Upper lobe of left lung (tissue), 6 donors: ENCODE measurements around the gene RHBDF2. TPM values are rescaled to one million over a fixed set of nuclear protein-coding genes. Genes with fewer than 3 reads are reported as not detected.

Source experiments
- ATAC-seq, 2 donors: fragments of 200-7000 bp; cut with Tn5 transposase; one replicate each; pipeline ENCODE4 v1.9.1; 2022; ENCODE audit warnings: mild to moderate bottlenecking in 2 of 2, moderate library complexity in 2 of 2; ENCODE audit not compliant: low FRiP score in 2 of 2
- DNase-seq, 2 donors: peaks; one replicate each; pipeline ENCODE4 v3.0.0-alpha.2; 2019 to 2020
- H3K27ac ChIP-seq, 4 donors: fragments of 200-600 bp; sonication (generic); one replicate each; pipeline ENCODE4 v1.5.1; 2016 to 2019
- H3K27me3 ChIP-seq, 4 donors: fragments of 200-600 bp; sonication (generic); one replicate each; pipeline ENCODE4 v1.5.1; 2017 to 2019
- H3K36me3 ChIP-seq, 4 donors: fragments of 200-600 bp; sonication (generic); one replicate each; pipeline ENCODE4 v1.5.1; 2016 to 2019
- H3K4me1 ChIP-seq, 4 donors: fragments of 200-600 bp; sonication (generic); one replicate each; pipeline ENCODE4 v1.5.1; 2018 to 2019
- H3K4me3 ChIP-seq, 4 donors: fragments of 200-600 bp; sonication (generic); one replicate each; pipeline ENCODE4 v1.5.1; 2017 to 2019; ENCODE audit warnings: mild to moderate bottlenecking in 2 of 4, moderate library complexity in 1 of 4
- H3K9me3 ChIP-seq, 4 donors: fragments of 200-600 bp; sonication (generic); one replicate each; pipeline ENCODE4 v1.5.1; 2018 to 2019
- CTCF ChIP-seq, 6 experiments: fragments of 450-650 bp in 4 of 6; fragments of 200-600 bp in 2 of 6; sonication (generic) in 2 of 6; IDR thresholded peaks; one replicate each; pipeline ENCODE4 v1.5.1; 2016 to 2019; ENCODE audit warnings: antibody characterized with exemption in 6 of 6
- EP300 ChIP-seq, 4 donors: sonication (generic); formaldehyde crosslinking; IDR thresholded peaks; one replicate each; pipeline ENCODE4 v1.5.1; 2017; ENCODE audit warnings: antibody characterized with exemption in 4 of 4, control low read depth in 2 of 4
- POLR2A ChIP-seq, 4 donors: fragments of 450-650 bp; IDR thresholded peaks; one replicate each; pipeline ENCODE4 v1.5.1; 2016 to 2017; ENCODE audit warnings: antibody characterized with exemption in 4 of 4, mild to moderate bottlenecking in 2 of 4
- POLR2AphosphoS5 ChIP-seq, 2 donors: sonication (generic); formaldehyde crosslinking; IDR thresholded peaks; one replicate each; pipeline ENCODE4 v1.5.1; 2017; ENCODE audit warnings: antibody characterized with exemption in 2 of 2
- WGBS, 2 donors: methylation state at CpG; one replicate each; pipeline ENCODE4 v1.1.5; 2017 to 2018; 5-methylcytosine and 5-hydroxymethylcytosine counted together
- total RNA-seq, 6 donors: library from RNA; depleted of rRNA in 4 of 6; stranded (reverse); fragments of >200 nt in 4 of 6; gene quantifications; one replicate each; pipeline versions ENCODE4 v1.1.0 to v1.2.1, GENCODE V29; 2016 to 2021
- donor health status: DM: no; HTN: no; CAD: no; lungs with moderate emphysema.
- donor health status: DM: no; HTN: yes; CAD: no; lungs with severe emphysema.

Gene RHBDF2
- total RNA-seq, 6 donors from 2014 or later: 34.3 to 137 (median 47.6) TPM

- DNase-seq: no peak
- no peak for ATAC-seq
- H3K27me3 ChIP-seq: no peaks in the 10 kb centered on the region
- no peak overlapping the region for H3K4me3 ChIP-seq
- TF ChIP-seq CTCF (IDR thresholded peaks at IDR 0.05) (no peak), POLR2AphosphoS5 (IDR thresholded peaks at IDR 0.05) (no peak), EP300 (IDR thresholded peaks at IDR 0.05) (no peak), POLR2A (IDR thresholded peaks at IDR 0.05) (no peak)
- peaks cover 25 to 49% (median 34%) of the 10 kb centered on the region in 4 donors for H3K4me1 ChIP-seq
- no peak overlapping the region for H3K27ac ChIP-seq
- no peaks in the 10 kb centered on the region for H3K9me3 ChIP-seq
- no peaks in the 10 kb centered on the region for H3K36me3 ChIP-seq
- 98% methylated on average over 6 of the region's 6 CpGs for WGBS, 2 donors
Observed at GRCh38 chr17:76449126-76449525, 52.1 kb downstream of the RHBDF2 start.

GRCh38 chr17:76447931-76448652 is 53.1 kb downstream of the RHBDF2 start:
- Histone ChIP-seq H3K27ac (no peak overlapping the region), H3K4me1 (peaks cover 25 to 56% (median 34%) of the 10 kb centered on the region in 4 donors), H3K9me3 (no peaks in the 10 kb centered on the region), H3K36me3 (no peaks in the 10 kb centered on the region), H3K27me3 (no peaks in the 10 kb centered on the region), H3K4me3 (no peak overlapping the region)
- DNase-seq (no peak), ATAC-seq (no peak)
- 85 to 87% methylated on average over 7 of the region's 7 CpGs for WGBS, 2 donors
- TF ChIP-seq POLR2A (IDR thresholded peaks at IDR 0.05): no peak
- TF ChIP-seq CTCF (IDR thresholded peaks at IDR 0.05): no peak
- TF ChIP-seq EP300 (IDR thresholded peaks at IDR 0.05): no peak
- TF ChIP-seq POLR2AphosphoS5 (IDR thresholded peaks at IDR 0.05): no peak

GRCh38 chr17:76446449-76447231 is 54.6 kb downstream of the RHBDF2 start:
- ATAC-seq (peak; percentile 47 to 70), DNase-seq (peak in 1 of 2 donors; percentile 76)
- H3K4me3 ChIP-seq: no peak overlapping the region
- no peak for TF ChIP-seq POLR2A (IDR thresholded peaks at IDR 0.05)
- no peak for TF ChIP-seq CTCF (IDR thresholded peaks at IDR 0.05)
- peak in 1 of 2 donors; percentile 17 for TF ChIP-seq POLR2AphosphoS5 (IDR thresholded peaks at IDR 0.05)
- TF ChIP-seq EP300 (IDR thresholded peaks at IDR 0.05): peak in 1 of 4 donors; percentile 33
- peak overlapping the region in 3 of 4 donors; percentile 21 to 52 (median 22) for H3K27ac ChIP-seq
- H3K4me1 ChIP-seq: peaks cover 18 to 46% (median 25%) of the 10 kb centered on the region in 4 donors
- H3K9me3 ChIP-seq: no peaks in the 10 kb centered on the region
- 39 to 49% methylated on average over 9 of the region's 9 CpGs for WGBS, 2 donors
- no peaks in the 10 kb centered on the region for H3K36me3 ChIP-seq
- no peaks in the 10 kb centered on the region for H3K27me3 ChIP-seq

GRCh38 chr17:76445697-76446448 is 55.4 kb downstream of the RHBDF2 start:
- DNase-seq (no peak), ATAC-seq (no peak)
- no peaks in the 10 kb centered on the region for H3K27me3 ChIP-seq
- peak overlapping the region in 2 of 4 donors; percentile 10 to 52 for H3K27ac ChIP-seq
- H3K4me3 ChIP-seq: no peak overlapping the region
- TF ChIP-seq POLR2AphosphoS5 (IDR thresholded peaks at IDR 0.05): no peak
- TF ChIP-seq POLR2A (IDR thresholded peaks at IDR 0.05): no peak
- no peak for TF ChIP-seq CTCF (IDR thresholded peaks at IDR 0.05)
- TF ChIP-seq EP300 (IDR thresholded peaks at IDR 0.05): no peak
- 68 to 81% methylated on average over 7 to 10 of the region's 10 CpGs for WGBS, 2 donors
- no peaks in the 10 kb centered on the region for H3K9me3 ChIP-seq
- H3K4me1 ChIP-seq: peaks cover 15 to 38% (median 19%) of the 10 kb centered on the region in 4 donors
- H3K36me3 ChIP-seq: no peaks in the 10 kb centered on the region
